ENCODE measurements around the gene GPR183. TPM values are rescaled to one million over a fixed set of nuclear protein-coding genes. Genes with fewer than 3 reads are reported as not detected.

Gene GPR183
- total and polyA plus RNA-seq, 2 of the 8 experiments (the other 6 are each of a cell fraction or from before 2014, with no cell fraction given): not detected

- H3K4me3 ChIP-seq (ENCODE audit: extremely low read depth in 1 of 4, insufficient read depth in 2 of 4, low read depth in 3 of 4, low read length in 4 of 4): no peak overlapping the region
- DNase-seq (ENCODE audit: low read depth in 1 of 2, low spot score in 2 of 2) (no peak), FAIRE-seq (peak; percentile 19)
- no peak overlapping the region for H3K23ac ChIP-seq (ENCODE audit: insufficient read length)
- H3K4me2 ChIP-seq (ENCODE audit: insufficient read depth in 1 of 2, low read depth in 2 of 2, low read length in 2 of 2): no peak overlapping the region
- no peak overlapping the region for H3K9ac ChIP-seq (replicated peaks in 1 of 4; ENCODE audit: extremely low read depth in 1 of 4, low read depth in 3 of 4, low read length in 3 of 4)
- no peak overlapping the region for H2BK15ac ChIP-seq (ENCODE audit: low read length)
- H2AK5ac ChIP-seq (ENCODE audit: low read depth, low read length): no peak overlapping the region
- H3K56ac ChIP-seq (replicated peaks; ENCODE audit: insufficient read length, low read depth, low read length): no peak overlapping the region
- no peak overlapping the region for H2BK5ac ChIP-seq (ENCODE audit: low read depth, low read length)
- CTCF ChIA-PET (ENCODE audit: partially characterized antibody): interaction anchor here (0.8 to 1.4 kb wide), 4 partner anchors 8 to 25 kb away, joined by 3 read pairs; no protein-coding TSS in a partner anchor
- H3K14ac ChIP-seq (ENCODE audit: insufficient read length): no peak overlapping the region
- H2BK12ac ChIP-seq (ENCODE audit: low read depth, low read length): no peak overlapping the region
- H3K9me3 ChIP-seq (ENCODE audit: insufficient read depth in 2 of 2, low read depth in 1 of 2, low read length in 1 of 2): no peaks in the 10 kb centered on the region
- no peak overlapping the region for H4K91ac ChIP-seq (replicated peaks; ENCODE audit: insufficient read length, low read length)
- no peak overlapping the region for H3K27ac ChIP-seq (ENCODE audit: low read depth, low read length)
- H3K4ac ChIP-seq (replicated peaks; ENCODE audit: insufficient read length, low read depth, low read length): no peak overlapping the region
- 0 out of 2 replicates have a peak, but pooled peaks cover 2% of the 10 kb centered on the region for H3K79me1 ChIP-seq (ENCODE audit: low read depth, low read length)
- no peaks in the 10 kb centered on the region for H3K79me2 ChIP-seq (ENCODE audit: control insufficient read depth in 1 of 2, insufficient read depth in 2 of 2, low read length in 2 of 2)
- H4K20me1 ChIP-seq (replicated peaks in 1 of 2; ENCODE audit: control insufficient read depth in 1 of 2, insufficient read depth in 2 of 2, low read length in 2 of 2): peaks cover 0 to 1% of the 10 kb centered on the region in 2 experiments
- H4K8ac ChIP-seq (ENCODE audit: extremely low read depth, insufficient read depth, low read length): no peak overlapping the region
- no peaks in the 10 kb centered on the region for H3K4me1 ChIP-seq (replicated peaks in 1 of 4; ENCODE audit: control insufficient read depth in 3 of 4, insufficient read depth in 4 of 4, low read length in 3 of 4)
- H3K27me3 ChIP-seq (replicated peaks in 1 of 4; ENCODE audit: control insufficient read depth in 3 of 4, extremely low read depth in 1 of 4, insufficient read depth in 3 of 4, low read length in 3 of 4): no peaks in the 10 kb centered on the region
- H2BK120ac ChIP-seq (replicated peaks; ENCODE audit: low read depth, low read length): no peak overlapping the region
- no peak overlapping the region for H3K18ac ChIP-seq (ENCODE audit: extremely low read depth, low read length)
- no peaks in the 10 kb centered on the region for H3K23me2 ChIP-seq (ENCODE audit: low read depth, low read length)
- POLR2A ChIA-PET (ENCODE audit: partially characterized antibody): no interaction called here
- no peak overlapping the region for H4K5ac ChIP-seq (ENCODE audit: insufficient read length, low read depth, low read length)
- no peak overlapping the region for H2BK20ac ChIP-seq (ENCODE audit: low read length)
- no peak overlapping the region for H2AFZ ChIP-seq (ENCODE audit: low read length)
- no peaks in the 10 kb centered on the region for H3K36me3 ChIP-seq (ENCODE audit: control insufficient read depth in 2 of 4, insufficient read depth in 4 of 4, low read length in 3 of 4)
- TF ChIP-seq EZH2 (IDR thresholded peaks at IDR 0.05; ENCODE audit: low read depth, low read length, severe bottlenecking) (no peak), EGR1 (IDR thresholded peaks at IDR 0.05; ENCODE audit: borderline replicate concordance, low read depth, low read length) (no peak)
Observed at GRCh38 chr13:99294198-99294597, 13.0 kb downstream of the GPR183 start.
